RWPE1 (cell line): ENCODE data around the gene RPL14.

ENCODE experiments used
- CTCF ChIA-PET: fragments of 350-600 bp; sonication (Branson Sonifier 250); formaldehyde crosslinking; extraction: SDS; loops from one replicate; lab custom pipeline; 2021; lab: Yijun Ruan, JAX
- POLR2A ChIA-PET: fragments of 400-600 bp; formaldehyde crosslinking; extraction: SDS; loops from one replicate; lab custom pipeline; 2020; ENCODE audit warnings: antibody characterized with exemption; ENCODE audit not compliant: low non-redundant PET; lab: Yijun Ruan, JAX
- DNase-seq: peaks from one replicate; pipeline ENCODE4 v3.0.0; 2012; ENCODE audit warnings: low spot score
- H3K27ac ChIP-seq: fragments of 450-650 bp; 2 replicates; pipeline ENCODE4 v1.5.1; 2017
- TF ChIP-seq, protein P1 (sequence below): fragments of 450-650 bp; conservative IDR thresholded peaks from 2 replicates; pipeline ENCODE4 v1.5.1; 2017; ENCODE audit warnings: low read depth, mild to moderate bottlenecking

The RPL14 gene

DNA sequence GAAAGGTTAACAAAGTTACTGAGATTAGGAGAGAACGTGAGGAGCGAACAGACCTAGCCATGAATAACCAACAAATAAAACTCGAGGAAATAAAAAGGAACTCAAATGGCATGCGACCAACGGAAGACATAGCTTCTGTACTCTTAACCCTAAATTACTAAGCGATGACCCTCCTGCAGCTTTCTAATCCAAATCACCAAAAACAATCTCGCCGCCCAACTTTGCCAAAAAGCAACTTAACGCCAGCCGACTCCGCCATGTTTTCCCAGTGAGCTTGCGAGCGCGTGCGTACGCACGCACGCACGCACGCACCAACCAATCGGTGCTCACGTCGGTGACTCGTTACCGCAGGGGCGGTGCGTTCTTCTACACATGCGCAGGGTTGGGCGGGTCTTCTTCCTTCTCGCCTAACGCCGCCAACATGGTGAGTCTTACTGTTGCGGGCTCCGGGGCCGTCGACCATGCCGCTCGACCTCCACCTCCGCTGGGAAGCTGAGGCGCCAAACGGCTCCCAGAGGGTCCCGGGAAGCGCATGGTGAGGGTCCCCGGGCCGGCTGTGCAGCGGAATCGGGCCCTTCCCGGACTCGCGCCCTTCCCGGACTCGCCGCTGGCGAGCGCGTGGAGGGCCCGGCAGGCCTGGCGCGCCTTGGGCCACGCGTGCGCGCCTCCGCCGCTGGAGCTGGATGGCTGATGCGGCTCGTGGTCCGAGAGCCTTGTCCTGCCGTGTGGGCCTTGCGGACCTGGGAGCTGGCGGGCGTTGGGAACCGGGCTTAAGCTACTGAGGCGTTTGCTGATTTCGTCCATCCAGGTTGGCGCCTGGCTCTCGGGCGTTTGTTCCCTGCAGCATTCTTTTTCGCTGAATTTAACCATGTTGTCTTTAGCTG, at the start of gene RPL14:
Gene RPL14, plus strand, starts transcription at position 400 of the 884 bp plus-strand sequence. Its CDS starts 133 bp downstream, at position 533.
- ChIA-PET CTCF (no interaction called here), POLR2A (interaction anchor here (1.1 kb wide), 1 partner anchor 67 kb away, joined by 3 read pairs; the partner anchor contains the start of gene ZNF621)
- H3K27ac ChIP-seq, result peak within 1 kb of the TSS; percentile 68
- DNase-seq, result peak; percentile 88
- TF ChIP-seq, protein P1, sequence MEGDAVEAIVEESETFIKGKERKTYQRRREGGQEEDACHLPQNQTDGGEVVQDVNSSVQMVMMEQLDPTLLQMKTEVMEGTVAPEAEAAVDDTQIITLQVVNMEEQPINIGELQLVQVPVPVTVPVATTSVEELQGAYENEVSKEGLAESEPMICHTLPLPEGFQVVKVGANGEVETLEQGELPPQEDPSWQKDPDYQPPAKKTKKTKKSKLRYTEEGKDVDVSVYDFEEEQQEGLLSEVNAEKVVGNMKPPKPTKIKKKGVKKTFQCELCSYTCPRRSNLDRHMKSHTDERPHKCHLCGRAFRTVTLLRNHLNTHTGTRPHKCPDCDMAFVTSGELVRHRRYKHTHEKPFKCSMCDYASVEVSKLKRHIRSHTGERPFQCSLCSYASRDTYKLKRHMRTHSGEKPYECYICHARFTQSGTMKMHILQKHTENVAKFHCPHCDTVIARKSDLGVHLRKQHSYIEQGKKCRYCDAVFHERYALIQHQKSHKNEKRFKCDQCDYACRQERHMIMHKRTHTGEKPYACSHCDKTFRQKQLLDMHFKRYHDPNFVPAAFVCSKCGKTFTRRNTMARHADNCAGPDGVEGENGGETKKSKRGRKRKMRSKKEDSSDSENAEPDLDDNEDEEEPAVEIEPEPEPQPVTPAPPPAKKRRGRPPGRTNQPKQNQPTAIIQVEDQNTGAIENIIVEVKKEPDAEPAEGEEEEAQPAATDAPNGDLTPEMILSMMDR, result no peak

DNA sequence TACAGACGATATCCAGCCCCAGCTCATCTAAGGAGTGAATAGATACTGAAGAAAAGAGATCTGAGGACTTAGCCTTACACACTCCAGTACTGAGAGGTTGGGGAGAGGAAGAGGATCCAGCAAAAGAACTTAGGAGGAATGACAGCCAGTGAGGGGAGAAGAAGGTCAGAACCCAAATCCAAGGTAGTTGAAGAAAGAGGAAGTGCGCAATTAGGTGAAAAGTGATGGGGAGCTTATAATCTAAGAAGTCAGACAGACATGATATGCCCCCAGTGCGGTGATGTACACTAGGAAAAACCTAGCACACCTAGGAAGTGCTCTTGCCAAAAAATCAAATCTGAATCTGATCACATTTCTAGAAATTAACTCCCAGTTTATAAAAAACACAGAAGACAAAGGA, 49.5 kb upstream of the RPL14 start:
- CTCF ChIA-PET, result no interaction called here
- no peak for DNase-seq
- no peak overlapping the region for H3K27ac ChIP-seq
- TF ChIP-seq, protein P1, result no peak
- POLR2A ChIA-PET, result no interaction called here

- TF ChIP-seq, protein P1, result no peak
- ChIA-PET CTCF (interaction anchor here (0.6 kb wide), 1 partner anchor 104 kb away, joined by 4 read pairs; no protein-coding TSS in a partner anchor), POLR2A (no interaction called here)
- H3K27ac ChIP-seq, result no peak overlapping the region
- no peak for DNase-seq
Observed at GRCh38 chr3:40414270-40414669, 42.9 kb upstream of the RPL14 start.

DNA sequence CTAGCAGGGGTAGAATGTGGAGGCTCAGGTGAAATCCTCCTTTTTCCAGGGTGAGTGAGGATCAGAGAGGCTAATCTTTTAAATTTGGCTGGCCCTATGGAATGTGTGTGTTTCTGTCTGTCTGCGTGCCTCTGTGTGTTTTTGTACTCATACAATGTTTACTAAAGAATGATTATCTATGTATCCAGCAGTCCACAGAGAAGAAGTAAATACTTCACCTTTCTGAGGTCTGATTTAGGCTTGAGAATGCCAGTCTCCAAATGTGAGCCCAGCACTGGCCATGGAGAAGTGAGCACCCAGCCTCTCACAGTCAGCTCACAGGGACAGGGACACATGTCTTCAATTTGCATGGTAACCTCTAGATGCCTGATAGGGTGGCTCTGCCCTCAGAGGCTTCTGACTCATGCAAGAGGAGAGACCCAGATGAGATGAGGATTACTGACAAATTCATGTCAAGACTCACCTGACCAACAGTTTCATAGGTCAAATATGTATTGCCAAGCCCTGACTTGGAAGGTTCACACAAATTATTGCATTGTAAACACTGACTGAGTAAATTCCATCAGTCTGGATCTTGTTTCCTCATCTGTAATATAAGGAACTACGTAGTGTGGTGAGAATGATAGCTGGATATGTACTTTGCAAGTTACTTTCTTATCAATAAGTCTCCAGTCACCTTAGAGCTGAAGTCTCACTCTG, 39.1 kb upstream of the RPL14 start:
- peak; percentile 81 for DNase-seq
- TF ChIP-seq, protein P1, result no peak
- ChIA-PET CTCF (interaction anchor here (0.6 kb wide), 1 partner anchor 212 kb away, joined by 3 read pairs; no protein-coding TSS in a partner anchor), POLR2A (no interaction called here)
- H3K27ac ChIP-seq, result no peak overlapping the region

DNA sequence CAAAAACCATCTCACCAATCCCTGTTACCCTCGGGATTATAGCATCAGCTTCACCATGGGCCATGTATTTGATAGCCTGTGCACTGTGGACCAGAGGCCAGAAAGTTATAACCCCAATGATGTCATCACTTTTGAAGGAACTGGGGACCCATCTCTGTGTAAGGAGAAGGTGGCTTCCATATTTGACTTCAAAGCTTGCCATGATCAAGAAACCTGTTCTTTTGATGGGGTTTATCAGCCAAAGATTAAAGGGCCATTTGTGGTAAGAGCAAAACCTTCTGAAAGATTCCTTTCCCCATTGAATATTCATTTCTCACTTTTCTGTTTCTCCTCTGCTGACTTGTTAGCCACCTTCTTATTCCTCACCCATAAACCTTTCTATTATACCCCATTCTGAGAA, 34.3 kb upstream of the RPL14 start:
- ChIA-PET CTCF (interaction anchor here (0.6 kb wide), 1 partner anchor 106 kb away, joined by 4 read pairs; no protein-coding TSS in a partner anchor), POLR2A (no interaction called here)
- DNase-seq, result no peak
- H3K27ac ChIP-seq, result no peak overlapping the region
- TF ChIP-seq, protein P1, result no peak

DNA sequence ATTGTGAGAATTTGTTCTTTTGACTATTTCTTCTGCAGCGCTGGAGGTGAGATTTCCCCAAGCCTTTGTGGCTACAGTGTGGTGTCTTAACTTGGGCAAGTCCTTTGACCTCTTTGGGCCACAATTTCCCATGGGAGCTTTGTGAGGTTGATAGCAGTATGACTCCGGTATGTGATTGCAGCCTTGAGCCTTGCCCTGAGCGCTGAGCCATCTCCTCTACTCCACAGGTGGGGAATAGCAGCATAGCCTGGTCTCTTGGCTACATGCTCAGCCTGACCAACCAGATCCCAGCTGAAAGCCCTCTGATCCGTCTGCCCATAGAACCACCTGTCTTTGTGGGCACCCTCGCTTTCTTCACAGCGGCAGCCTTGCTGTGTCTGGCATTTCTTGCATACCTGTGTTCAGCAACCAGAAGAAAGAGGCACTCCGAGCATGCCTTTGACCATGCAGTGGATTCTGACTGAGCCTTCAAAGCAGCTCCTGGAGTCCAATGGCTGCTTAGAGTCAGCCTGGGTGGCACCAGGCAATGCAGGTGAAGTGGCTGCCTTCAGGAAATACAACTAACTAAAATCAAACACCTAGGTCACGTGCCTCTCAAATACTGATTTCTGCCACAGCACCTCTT, 30.0 kb upstream of the RPL14 start:
- ChIA-PET CTCF (interaction anchor here (0.6 kb wide), 1 partner anchor 828 kb away, joined by 6 read pairs; no protein-coding TSS in a partner anchor), POLR2A (no interaction called here)
- DNase-seq, result no peak
- no peak overlapping the region for H3K27ac ChIP-seq
- TF ChIP-seq, protein P1, result no peak
